ENCODE results near the gene DCTN2. TPM values are rescaled to one million over a fixed set of nuclear protein-coding genes. Genes with fewer than 3 reads are reported as not detected.
"Not testable (repeated sequence)": the region's sequence is repeated elsewhere in the genome, so short reads cannot be mapped to it uniquely, and the experiment has no call there.

Gene DCTN2
- total RNA-seq, 3 donors from 2014 or later: 138 to 140 (median 140) TPM

- intact Hi-C loops (cut with DNase I, micrococcal nuclease): no loop called here
- DNase-seq (no peak), ATAC-seq (no peak)
- H3K4me1 ChIP-seq (ENCODE audit: low read depth): peaks cover 30% of the 10 kb centered on the region
- H3K36me3 ChIP-seq (ENCODE audit: low read depth): peaks cover 8% of the 10 kb centered on the region
- no peaks in the 10 kb centered on the region for H3K9me3 ChIP-seq
- TF ChIP-seq CTCF (IDR thresholded peaks at IDR 0.05): no peak
- H3K4me3 ChIP-seq: no peak overlapping the region
Observed at GRCh38 chr12:57518176-57518919, 28.6 kb downstream of the DCTN2 start.

- not testable (repeated sequence) for H3K4me3 ChIP-seq, ATAC-seq
Observed at GRCh38 chr12:57517718-57518117, 29.3 kb downstream of the DCTN2 start.

GRCh38 chr12:57517187-57517586, 29.8 kb downstream of the DCTN2 start:
- Histone ChIP-seq H3K36me3 (ENCODE audit: low read depth) (peaks cover 8% of the 10 kb centered on the region), H3K4me1 (ENCODE audit: low read depth) (peaks cover 30% of the 10 kb centered on the region), H3K4me3 (no peak overlapping the region), H3K9me3 (no peaks in the 10 kb centered on the region)
- intact Hi-C loops (cut with DNase I, micrococcal nuclease): no loop called here
- ATAC-seq (no peak), DNase-seq (no peak)
- TF ChIP-seq CTCF (IDR thresholded peaks at IDR 0.05): no peak

More at GRCh38 chr12:57517718-57518117, 29.3 kb downstream of the DCTN2 start:
- intact Hi-C loops (cut with DNase I, micrococcal nuclease); H3K36me3 ChIP-seq (ENCODE audit: low read depth); DNase-seq; H3K9me3 ChIP-seq: not testable (repeated sequence)
- H3K4me1 ChIP-seq (ENCODE audit: low read depth): peaks cover 30% of the 10 kb centered on the region

GRCh38 chr12:57516617-57517153, 30.3 kb downstream of the DCTN2 start:
- no peak for DNase-seq
- Histone ChIP-seq H3K36me3 (ENCODE audit: low read depth) (peaks cover 8% of the 10 kb centered on the region), H3K4me3 (no peak overlapping the region), H3K9me3 (no peaks in the 10 kb centered on the region), H3K4me1 (ENCODE audit: low read depth) (peaks cover 29% of the 10 kb centered on the region)
- intact Hi-C loops (cut with DNase I, micrococcal nuclease): no loop called here
- ATAC-seq: no peak
- no peak for TF ChIP-seq CTCF (IDR thresholded peaks at IDR 0.05)

- no peak for TF ChIP-seq CTCF (IDR thresholded peaks at IDR 0.05)
- no peak for DNase-seq
- Histone ChIP-seq H3K4me3 (no peak overlapping the region), H3K36me3 (ENCODE audit: low read depth) (peaks cover 8% of the 10 kb centered on the region), H3K9me3 (no peaks in the 10 kb centered on the region), H3K4me1 (ENCODE audit: low read depth) (peaks cover 23% of the 10 kb centered on the region)
- no peak for ATAC-seq
- intact Hi-C loops (cut with DNase I, micrococcal nuclease): no loop called here
Observed at GRCh38 chr12:57515934-57516541, 31.0 kb downstream of the DCTN2 start.

GRCh38 chr12:57515408-57515933, 31.5 kb downstream of the DCTN2 start:
- H3K9me3 ChIP-seq: no peaks in the 10 kb centered on the region
- no peak overlapping the region for H3K4me3 ChIP-seq
- intact Hi-C loops (cut with DNase I, micrococcal nuclease): no loop called here
- DNase-seq (no peak), ATAC-seq (no peak)
- H3K4me1 ChIP-seq (ENCODE audit: low read depth): peaks cover 22% of the 10 kb centered on the region
- no peak for TF ChIP-seq CTCF (IDR thresholded peaks at IDR 0.05)
- H3K36me3 ChIP-seq (ENCODE audit: low read depth): peaks cover 8% of the 10 kb centered on the region

Data from mucosa of descending colon (tissue), 3 donors.